Natural killer cell (primary cell): Measurements from ENCODE around the gene PTPRM. TPM values are rescaled to one million over a fixed set of nuclear protein-coding genes. Genes with fewer than 3 reads are reported as not detected.

ENCODE experiments used
- ATAC-seq, 3 donors: fragments of 150-1000 bp in 2 of 3; fragments of 200-7000 bp in 1 of 3; cut with Tn5 transposase; 1 replicate in 1 of 3; 2 replicates in 2 of 3; pipeline ENCODE4 v1.10.0; 2021; ENCODE audit warnings: mild to moderate bottlenecking in 2 of 3, moderate library complexity in 2 of 3
- DNase-seq, 2 donors: peaks; one replicate each; pipeline versions ENCODE4 v3.0.0 to v3.0.0-alpha.2; 2013 to 2021; ENCODE audit warnings: mixed read lengths in 1 of 2
- H3K27ac ChIP-seq: one replicate; pipeline ENCODE4 v1.5.1; 2013; ENCODE audit warnings: mild to moderate bottlenecking, low read length
- H3K27me3 ChIP-seq: one replicate; pipeline ENCODE4 v1.6.1; 2013; ENCODE audit warnings: low read length; ENCODE audit not compliant: control insufficient read depth, insufficient read depth
- H3K36me3 ChIP-seq: one replicate; pipeline ENCODE4 v1.6.1; 2013; ENCODE audit warnings: low read length; ENCODE audit not compliant: control insufficient read depth, insufficient read depth
- H3K4me1 ChIP-seq: one replicate; pipeline ENCODE4 v1.6.1; 2013; ENCODE audit warnings: low read length; ENCODE audit not compliant: control insufficient read depth, insufficient read depth
- H3K4me3 ChIP-seq: one replicate; pipeline ENCODE4 v1.5.1; 2013; ENCODE audit warnings: low read length
- H3K9me3 ChIP-seq: one replicate; pipeline ENCODE4 v1.6.1; 2013; ENCODE audit warnings: low read length; ENCODE audit not compliant: control insufficient read depth, insufficient read depth
- H3K27ac Mint-ChIP-seq, 2 donors: one replicate each; pipeline ENCODE4 v1.8.0; 2022; ENCODE audit warnings: mild to moderate bottlenecking in 2 of 2, mixed read lengths in 2 of 2, moderate library complexity in 1 of 2
- H3K27me3 Mint-ChIP-seq, 2 donors: one replicate each; pipeline ENCODE4 v1.8.0; 2022; ENCODE audit warnings: low read depth in 2 of 2, mixed read lengths in 2 of 2
- H3K36me3 Mint-ChIP-seq: one replicate; pipeline ENCODE4 v1.8.0; 2022; ENCODE audit warnings: mixed read lengths
- H3K4me1 Mint-ChIP-seq, 2 donors: one replicate each; pipeline ENCODE4 v1.8.0; 2022; ENCODE audit warnings: mixed read lengths in 2 of 2
- H3K4me3 Mint-ChIP-seq: one replicate; pipeline ENCODE4 v1.8.0; 2022; ENCODE audit warnings: mild to moderate bottlenecking, moderate library complexity, mixed read lengths
- H3K9me3 Mint-ChIP-seq, 2 donors: one replicate each; pipeline ENCODE4 v1.8.0; 2022; ENCODE audit warnings: mixed read lengths in 2 of 2
- CTCF ChIP-seq: fragments of 200-600 bp; IDR thresholded peaks from one replicate; pipeline ENCODE4 v1.8.0; 2022; ENCODE audit warnings: antibody characterized with exemption
- WGBS: methylation state at CpG from one replicate; pipeline ENCODE4 v1.1.7; 2013; ENCODE audit warnings: missing lambda C conversion rate; ENCODE audit not compliant: insufficient coverage; 5-methylcytosine and 5-hydroxymethylcytosine counted together
- intact Hi-C: fragments of 100-400 bp; cut with micrococcal nuclease; formaldehyde crosslinking; loops from one replicate; pipeline ENCODE4 v1.14.2; 2022
- total RNA-seq, 4 donors: library from RNA; stranded (reverse); fragments of 120-200 nt in 1 of 4; gene quantifications; one replicate each; pipeline versions ENCODE4 v1.2.3 to v1.2.4, GENCODE V29; 2013 to 2022

PTPRM gene
- total RNA-seq, 3 donors from 2014 or later (not counting 1 experiment from before 2014, with no cell fraction given), result 5.0 to 13.2 (median 12.1) TPM

- 86% methylated on average over 1 of the region's 2 CpGs for WGBS
- Mint-ChIP-seq H3K9me3 (peaks cover 0 to 2% of the 10 kb centered on the region in 2 donors), H3K27ac (no peak overlapping the region), H3K4me3 (no peak overlapping the region), H3K4me1 (no peaks in the 10 kb centered on the region), H3K27me3 (peaks cover 0 to 8% of the 10 kb centered on the region in 2 donors), H3K36me3 (no peaks in the 10 kb centered on the region)
- intact Hi-C loops, result no loop called here
- Histone ChIP-seq H3K27ac (no peak overlapping the region), H3K4me3 (no peak overlapping the region), H3K9me3 (no peaks in the 10 kb centered on the region), H3K27me3 (no peaks in the 10 kb centered on the region), H3K4me1 (no peaks in the 10 kb centered on the region), H3K36me3 (no peaks in the 10 kb centered on the region)
- TF ChIP-seq CTCF, result no peak
- ATAC-seq (no peak), DNase-seq (no peak)
These were observed 331.1 kb downstream of the PTPRM start for GRCh38 chr18:7898181-7898580.

- WGBS, result 90% methylated on average over 5 of the region's 5 CpGs
- Mint-ChIP-seq H3K27me3 (peaks cover 0 to 8% of the 10 kb centered on the region in 2 donors), H3K27ac (no peak overlapping the region)
These were observed 332.0 kb downstream of the PTPRM start for GRCh38 chr18:7899078-7899477.

GRCh38 chr18:7900091-7900490 is 333.0 kb downstream of the PTPRM start:
- Histone ChIP-seq H3K27me3 (no peaks in the 10 kb centered on the region), H3K4me1 (no peaks in the 10 kb centered on the region), H3K27ac (no peak overlapping the region), H3K4me3 (no peak overlapping the region), H3K36me3 (no peaks in the 10 kb centered on the region), H3K9me3 (no peaks in the 10 kb centered on the region)
- no peak for TF ChIP-seq CTCF
- H3K27me3 Mint-ChIP-seq, result peaks cover 0 to 8% of the 10 kb centered on the region in 2 donors
- no peak for ATAC-seq
- H3K4me1 Mint-ChIP-seq, result no peaks in the 10 kb centered on the region
- no peak for DNase-seq
- 96% methylated on average over 4 of the region's 5 CpGs for whole genome bisulfite sequencing
- H3K36me3 Mint-ChIP-seq, result no peaks in the 10 kb centered on the region
- peaks cover 0 to 2% of the 10 kb centered on the region in 2 donors for H3K9me3 Mint-ChIP-seq
- H3K4me3 Mint-ChIP-seq, result no peak overlapping the region
- no peak overlapping the region for H3K27ac Mint-ChIP-seq
- intact Hi-C loops, result no loop called here

More at GRCh38 chr18:7899078-7899477, 332.0 kb downstream of the PTPRM start:
- Mint-ChIP-seq H3K4me1 (no peaks in the 10 kb centered on the region), H3K4me3 (no peak overlapping the region), H3K9me3 (peaks cover 0 to 2% of the 10 kb centered on the region in 2 donors), H3K36me3 (no peaks in the 10 kb centered on the region)
- TF ChIP-seq CTCF, result no peak
- ATAC-seq (no peak), DNase-seq (no peak)
- intact Hi-C loops, result no loop called here
- no peak overlapping the region for H3K4me3 ChIP-seq
- no peaks in the 10 kb centered on the region for H3K36me3 ChIP-seq
- H3K9me3 ChIP-seq, result no peaks in the 10 kb centered on the region
- no peak overlapping the region for H3K27ac ChIP-seq
- H3K4me1 ChIP-seq, result no peaks in the 10 kb centered on the region
- no peaks in the 10 kb centered on the region for H3K27me3 ChIP-seq

- ATAC-seq (no peak), DNase-seq (no peak)
- H3K36me3 ChIP-seq, result no peaks in the 10 kb centered on the region
- no peak overlapping the region for H3K4me3 ChIP-seq
- Mint-ChIP-seq H3K4me1 (no peaks in the 10 kb centered on the region), H3K27ac (no peak overlapping the region), H3K27me3 (peaks cover 0 to 8% of the 10 kb centered on the region in 2 donors), H3K36me3 (no peaks in the 10 kb centered on the region), H3K9me3 (peaks cover 0 to 6% of the 10 kb centered on the region in 2 donors), H3K4me3 (no peak overlapping the region)
- no CpG with 5 or more reads among the region's 1 CpG for WGBS
- no peaks in the 10 kb centered on the region for H3K9me3 ChIP-seq
- H3K27ac ChIP-seq, result no peak overlapping the region
- TF ChIP-seq CTCF, result no peak
- no peaks in the 10 kb centered on the region for H3K27me3 ChIP-seq
- intact Hi-C loops, result no loop called here
- no peaks in the 10 kb centered on the region for H3K4me1 ChIP-seq
These were observed 334.5 kb downstream of the PTPRM start for GRCh38 chr18:7901657-7902056.
